ENCODE measurements around the gene FBXW8. TPM values are rescaled to one million over a fixed set of nuclear protein-coding genes. Genes with fewer than 3 reads are reported as not detected.

The FBXW8 gene, protein sequence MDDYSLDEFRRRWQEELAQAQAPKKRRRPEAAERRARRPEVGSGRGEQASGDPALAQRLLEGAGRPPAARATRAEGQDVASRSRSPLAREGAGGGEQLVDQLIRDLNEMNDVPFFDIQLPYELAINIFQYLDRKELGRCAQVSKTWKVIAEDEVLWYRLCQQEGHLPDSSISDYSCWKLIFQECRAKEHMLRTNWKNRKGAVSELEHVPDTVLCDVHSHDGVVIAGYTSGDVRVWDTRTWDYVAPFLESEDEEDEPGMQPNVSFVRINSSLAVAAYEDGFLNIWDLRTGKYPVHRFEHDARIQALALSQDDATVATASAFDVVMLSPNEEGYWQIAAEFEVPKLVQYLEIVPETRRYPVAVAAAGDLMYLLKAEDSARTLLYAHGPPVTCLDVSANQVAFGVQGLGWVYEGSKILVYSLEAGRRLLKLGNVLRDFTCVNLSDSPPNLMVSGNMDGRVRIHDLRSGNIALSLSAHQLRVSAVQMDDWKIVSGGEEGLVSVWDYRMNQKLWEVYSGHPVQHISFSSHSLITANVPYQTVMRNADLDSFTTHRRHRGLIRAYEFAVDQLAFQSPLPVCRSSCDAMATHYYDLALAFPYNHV
- polyA plus RNA-seq, result 13.1 TPM
- long read RNA-seq, donor 1, full-length matches to known transcripts, result 5 of 5 reads
- long read RNA-seq, donor 1, partial matches to known transcripts, result 0 of 5 reads
- long read RNA-seq, donor 1, other reads (novel, unspliced or antisense), result 0 of 5 reads
- long read RNA-seq, donor 2, partial matches to known transcripts, result 0 of 1 reads
- long read RNA-seq, donor 2, other reads (novel, unspliced or antisense), result 0 of 1 reads
- long read RNA-seq, donor 3, result 0 reads
- long read RNA-seq, donor 4, result 0 reads
- long read RNA-seq, donor 5, partial matches to known transcripts, result 0 of 1 reads
- long read RNA-seq, donor 5, other reads (novel, unspliced or antisense), result 0 of 1 reads
- long read RNA-seq, donor 6, full-length matches to known transcripts, result 1 of 1 reads
- long read RNA-seq, donor 6, partial matches to known transcripts, result 0 of 1 reads
- long read RNA-seq, donor 6, other reads (novel, unspliced or antisense), result 0 of 1 reads
- long read RNA-seq, donor 7, result 0 reads
- long read RNA-seq, donor 8, full-length matches to known transcripts, result 3 of 3 reads
- long read RNA-seq, donor 8, partial matches to known transcripts, result 0 of 3 reads
- long read RNA-seq, donor 8, other reads (novel, unspliced or antisense), result 0 of 3 reads
- long read RNA-seq, donor 9, full-length matches to known transcripts, result 4 of 4 reads
- long read RNA-seq, donor 9, partial matches to known transcripts, result 0 of 4 reads
- long read RNA-seq, donor 9, other reads (novel, unspliced or antisense), result 0 of 4 reads
- long read RNA-seq, donor 10, full-length matches to known transcripts, result 1 of 1 reads
- long read RNA-seq, donor 10, partial matches to known transcripts, result 0 of 1 reads
- long read RNA-seq, donor 10, other reads (novel, unspliced or antisense), result 0 of 1 reads
- long read RNA-seq, donor 11, full-length matches to known transcripts, result 2 of 2 reads
- long read RNA-seq, donor 11, partial matches to known transcripts, result 0 of 2 reads
- long read RNA-seq, donor 11, other reads (novel, unspliced or antisense), result 0 of 2 reads

GRCh38 chr12:116910645-116911451, at the start of gene FBXW8:
Gene FBXW8 (plus strand): TSS chr12:116910950. CDS start chr12:116911038, 88 bp downstream.
- Histone ChIP-seq H3K36me3 (ENCODE audit: control insufficient read depth, insufficient read depth, low read length) (peaks cover 3% of the 10 kb centered on the region), H3K27ac (ENCODE audit: low read length) (no peak within 1 kb of the TSS), H3K4me1 (ENCODE audit: control insufficient read depth, insufficient read depth, low read length) (no peaks in the 10 kb centered on the region), H3K4me3 (ENCODE audit: low read length) (peak within 1 kb of the TSS; percentile 44), H3K27me3 (ENCODE audit: control insufficient read depth, insufficient read depth, low read length) (no peaks in the 10 kb centered on the region), H3K9me3 (ENCODE audit: control insufficient read depth, low read depth, low read length) (no peaks in the 10 kb centered on the region)
- 0% methylated on average over 1 of the region's 82 CpGs for WGBS (ENCODE audit: insufficient coverage, low lambda C conversion rate)
- DNase-seq, result peak; percentile 52 to 77

DNA sequence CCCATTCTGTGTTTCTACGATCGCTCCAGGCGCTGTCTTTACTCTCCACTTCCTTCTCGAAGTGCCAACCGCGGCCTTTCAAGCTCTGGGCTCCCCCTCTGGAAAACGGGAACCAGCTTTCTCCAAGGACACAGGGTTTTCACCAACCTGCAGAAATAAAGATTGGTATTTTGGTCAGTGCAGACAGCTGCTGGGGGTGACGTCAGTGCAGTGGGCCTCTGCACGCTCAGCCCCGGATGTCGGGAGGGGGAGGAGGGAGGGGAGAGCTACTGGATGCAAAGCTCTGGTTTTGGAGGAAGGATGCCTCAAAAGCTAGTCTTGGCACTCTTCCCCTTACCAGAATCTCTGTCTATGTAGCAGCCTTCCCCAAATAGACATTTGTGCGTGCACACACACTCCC, 49.4 kb upstream of the FBXW8 start:
- no peaks in the 10 kb centered on the region for H3K4me1 ChIP-seq (ENCODE audit: control insufficient read depth, insufficient read depth, low read length)
- H3K27ac ChIP-seq (ENCODE audit: low read length), result peak overlapping the region; percentile 4
- H3K9me3 ChIP-seq (ENCODE audit: control insufficient read depth, low read depth, low read length), result no peaks in the 10 kb centered on the region
- peak; percentile 44 to 46 for DNase-seq
- H3K27me3 ChIP-seq (ENCODE audit: control insufficient read depth, insufficient read depth, low read length), result peaks cover 14% of the 10 kb centered on the region
- H3K36me3 ChIP-seq (ENCODE audit: control insufficient read depth, insufficient read depth, low read length), result no peaks in the 10 kb centered on the region
- WGBS (ENCODE audit: insufficient coverage, low lambda C conversion rate), result no CpG with 5 or more reads among the region's 12 CpGs
- H3K4me3 ChIP-seq (ENCODE audit: low read length), result no peak overlapping the region

DNA sequence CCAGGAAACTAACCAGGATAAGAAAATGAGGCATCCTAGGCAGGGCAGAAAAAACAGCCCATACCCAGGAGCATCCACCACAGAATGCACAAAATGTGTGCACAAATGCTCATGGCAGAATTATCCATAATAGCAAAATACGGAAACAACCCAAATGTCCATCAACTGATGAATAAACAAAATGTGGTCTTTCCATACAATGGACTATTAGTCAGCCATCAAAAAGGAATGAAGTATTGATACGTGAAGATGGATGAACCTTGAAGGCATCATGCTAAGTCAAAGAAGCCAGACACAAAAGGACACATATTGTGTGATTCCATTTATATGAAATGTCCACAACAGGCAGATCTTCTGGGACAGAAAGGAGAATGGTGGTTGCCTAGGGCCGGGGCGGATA, 48.6 kb upstream of the FBXW8 start:
- H3K4me3 ChIP-seq (ENCODE audit: low read length), result no peak overlapping the region
- H3K4me1 ChIP-seq (ENCODE audit: control insufficient read depth, insufficient read depth, low read length), result no peaks in the 10 kb centered on the region
- WGBS (ENCODE audit: insufficient coverage, low lambda C conversion rate), result 100% methylated on average over 1 of the region's 4 CpGs
- no peak overlapping the region for H3K27ac ChIP-seq (ENCODE audit: low read length)
- DNase-seq, result no peak
- H3K36me3 ChIP-seq (ENCODE audit: control insufficient read depth, insufficient read depth, low read length), result no peaks in the 10 kb centered on the region
- H3K27me3 ChIP-seq (ENCODE audit: control insufficient read depth, insufficient read depth, low read length), result peaks cover 14% of the 10 kb centered on the region
- H3K9me3 ChIP-seq (ENCODE audit: control insufficient read depth, low read depth, low read length), result no peaks in the 10 kb centered on the region

- H3K4me1 ChIP-seq (ENCODE audit: control insufficient read depth, insufficient read depth, low read length), result no peaks in the 10 kb centered on the region
- WGBS (ENCODE audit: insufficient coverage, low lambda C conversion rate), result no CpG with 5 or more reads among the region's 6 CpGs
- no peak overlapping the region for H3K27ac ChIP-seq (ENCODE audit: low read length)
- H3K27me3 ChIP-seq (ENCODE audit: control insufficient read depth, insufficient read depth, low read length), result peaks cover 14% of the 10 kb centered on the region
- no peak overlapping the region for H3K4me3 ChIP-seq (ENCODE audit: low read length)
- no peaks in the 10 kb centered on the region for H3K9me3 ChIP-seq (ENCODE audit: control insufficient read depth, low read depth, low read length)
- DNase-seq, result peak in 1 of 2 donors; percentile 46
- H3K36me3 ChIP-seq (ENCODE audit: control insufficient read depth, insufficient read depth, low read length), result no peaks in the 10 kb centered on the region
Observed at GRCh38 chr12:116863275-116863767, 47.4 kb upstream of the FBXW8 start.

DNA sequence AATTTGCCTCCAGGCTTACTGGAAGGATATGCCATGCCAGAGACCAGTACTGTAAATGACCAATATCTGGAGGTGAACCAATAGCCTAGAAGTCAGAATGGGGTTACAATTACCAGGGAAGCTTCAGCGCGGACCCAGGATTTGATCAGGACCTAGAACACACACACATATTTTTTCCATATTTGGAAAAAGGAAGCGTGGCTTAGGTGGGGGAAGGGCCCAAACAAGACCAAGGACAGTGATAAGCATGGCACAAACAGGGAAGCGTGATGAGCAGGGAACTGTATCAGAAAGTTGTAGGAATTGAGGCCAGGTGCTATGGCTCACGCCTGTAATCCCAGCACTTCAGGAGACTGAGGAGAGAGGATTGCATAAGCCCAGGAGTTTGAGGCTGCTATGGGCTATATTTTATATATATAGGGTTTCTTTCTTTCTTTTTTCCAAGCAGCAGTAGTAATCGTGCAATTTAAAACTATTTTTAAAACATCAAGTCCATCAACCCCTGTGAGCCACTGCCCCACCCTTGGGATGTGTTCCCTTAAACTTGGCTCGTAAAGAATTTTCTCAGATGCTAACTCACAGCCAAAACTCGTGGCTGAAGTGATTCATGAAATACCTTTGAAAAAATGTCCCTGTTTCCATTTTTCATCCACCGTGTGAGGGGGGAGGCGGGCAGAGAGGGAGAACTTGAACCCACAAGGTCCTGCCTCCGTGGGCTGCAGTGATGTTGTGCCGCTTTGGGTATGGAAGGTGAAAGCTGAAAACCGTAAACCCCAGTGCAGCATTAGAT, 46.2 kb upstream of the FBXW8 start:
- WGBS (ENCODE audit: insufficient coverage, low lambda C conversion rate), result 100% methylated on average over 1 of the region's 13 CpGs
- Histone ChIP-seq H3K36me3 (ENCODE audit: control insufficient read depth, insufficient read depth, low read length) (no peaks in the 10 kb centered on the region), H3K27ac (ENCODE audit: low read length) (no peak overlapping the region), H3K4me1 (ENCODE audit: control insufficient read depth, insufficient read depth, low read length) (no peaks in the 10 kb centered on the region), H3K27me3 (ENCODE audit: control insufficient read depth, insufficient read depth, low read length) (peaks cover 5% of the 10 kb centered on the region), H3K4me3 (ENCODE audit: low read length) (no peak overlapping the region), H3K9me3 (ENCODE audit: control insufficient read depth, low read depth, low read length) (no peaks in the 10 kb centered on the region)
- no peak for DNase-seq

- Histone ChIP-seq H3K4me1 (ENCODE audit: control insufficient read depth, insufficient read depth, low read length) (no peaks in the 10 kb centered on the region), H3K4me3 (ENCODE audit: low read length) (no peak overlapping the region), H3K27ac (ENCODE audit: low read length) (no peak overlapping the region), H3K9me3 (ENCODE audit: control insufficient read depth, low read depth, low read length) (no peaks in the 10 kb centered on the region), H3K27me3 (ENCODE audit: control insufficient read depth, insufficient read depth, low read length) (no peaks in the 10 kb centered on the region), H3K36me3 (ENCODE audit: control insufficient read depth, insufficient read depth, low read length) (no peaks in the 10 kb centered on the region)
- no CpG with 5 or more reads among the region's 2 CpGs for WGBS (ENCODE audit: insufficient coverage, low lambda C conversion rate)
- no peak for DNase-seq
Observed at GRCh38 chr12:116867523-116867922, 43.2 kb upstream of the FBXW8 start.

GRCh38 chr12:116870306-116870705, 40.4 kb upstream of the FBXW8 start:
- no peaks in the 10 kb centered on the region for H3K36me3 ChIP-seq (ENCODE audit: control insufficient read depth, insufficient read depth, low read length)
- H3K4me3 ChIP-seq (ENCODE audit: low read length), result no peak overlapping the region
- no peak for DNase-seq
- peaks cover 21% of the 10 kb centered on the region for H3K27me3 ChIP-seq (ENCODE audit: control insufficient read depth, insufficient read depth, low read length)
- no peak overlapping the region for H3K27ac ChIP-seq (ENCODE audit: low read length)
- no peaks in the 10 kb centered on the region for H3K9me3 ChIP-seq (ENCODE audit: control insufficient read depth, low read depth, low read length)
- no CpG with 5 or more reads among the region's 4 CpGs for WGBS (ENCODE audit: insufficient coverage, low lambda C conversion rate)
- H3K4me1 ChIP-seq (ENCODE audit: control insufficient read depth, insufficient read depth, low read length), result no peaks in the 10 kb centered on the region

DNA sequence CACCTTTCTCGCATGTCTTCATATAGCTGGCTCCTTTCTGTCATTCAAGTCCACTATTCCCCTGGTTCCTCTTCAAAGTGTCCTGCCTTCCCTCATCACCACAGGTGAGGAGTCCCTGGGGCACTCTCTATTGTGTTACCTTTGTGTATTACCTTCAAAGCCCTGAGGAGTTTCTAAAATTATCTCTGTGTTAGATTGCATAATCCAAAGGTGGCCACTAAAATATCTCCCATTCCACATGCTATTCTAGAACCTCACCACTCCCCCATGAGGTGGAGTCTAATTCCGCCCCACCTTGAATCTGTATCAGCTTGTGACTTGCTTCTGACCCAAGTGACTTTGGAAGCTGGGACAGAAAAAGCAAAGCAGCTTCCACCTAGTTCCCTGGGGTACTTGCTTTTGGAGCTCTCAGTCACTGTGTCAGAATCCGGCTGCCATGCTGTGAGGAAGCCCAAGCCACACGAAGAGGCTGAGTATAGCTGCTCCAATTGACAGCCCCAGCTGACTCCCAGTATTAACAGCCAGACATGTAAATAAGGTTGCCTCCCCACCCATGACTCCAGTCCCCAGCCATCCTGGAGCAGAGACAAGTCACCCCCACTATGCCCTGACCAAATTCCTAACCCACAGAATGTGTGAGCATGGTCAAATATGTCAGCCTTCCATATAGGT, 36.3 kb upstream of the FBXW8 start:
- no peak overlapping the region for H3K4me3 ChIP-seq (ENCODE audit: low read length)
- H3K27me3 ChIP-seq (ENCODE audit: control insufficient read depth, insufficient read depth, low read length), result peaks cover 60% of the 10 kb centered on the region
- H3K27ac ChIP-seq (ENCODE audit: low read length), result no peak overlapping the region
- peaks cover 4% of the 10 kb centered on the region for H3K4me1 ChIP-seq (ENCODE audit: control insufficient read depth, insufficient read depth, low read length)
- no CpG with 5 or more reads among the region's 4 CpGs for WGBS (ENCODE audit: insufficient coverage, low lambda C conversion rate)
- peaks cover 2% of the 10 kb centered on the region for H3K9me3 ChIP-seq (ENCODE audit: control insufficient read depth, low read depth, low read length)
- no peak for DNase-seq
- no peaks in the 10 kb centered on the region for H3K36me3 ChIP-seq (ENCODE audit: control insufficient read depth, insufficient read depth, low read length)

Measured in large intestine (tissue), 12 donors.